ENCODE measurements around the gene TMEM38B. TPM values are rescaled to one million over a fixed set of nuclear protein-coding genes. Genes with fewer than 3 reads are reported as not detected.
"Not testable (repeated sequence)": the region's sequence is repeated elsewhere in the genome, so short reads cannot be mapped to it uniquely, and the experiment has no call there.

Gene TMEM38B
- total RNA-seq, 1 donor from 2014 or later: 144 TPM

DNA sequence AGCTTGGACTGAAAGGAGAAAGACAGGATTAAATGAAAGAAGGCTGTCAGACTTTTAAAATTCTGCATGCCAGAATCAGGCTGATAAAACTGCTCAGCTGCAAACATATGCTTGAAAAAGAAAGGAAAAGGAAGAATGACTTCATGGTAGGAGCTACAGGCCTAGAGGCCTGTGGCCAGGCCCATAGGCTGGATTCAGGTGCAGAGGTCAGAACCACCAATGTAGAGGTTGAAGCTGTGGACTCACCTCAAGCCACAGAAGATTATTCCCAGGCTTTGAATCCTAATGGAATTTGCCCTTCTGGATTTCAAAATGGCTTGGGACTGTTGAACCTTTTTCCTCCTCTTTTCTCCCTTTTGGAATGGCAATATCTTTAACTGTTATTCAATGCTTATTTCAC lies 47.7 kb downstream of the TMEM38B start:
- H3K4me3 ChIP-seq (ENCODE audit: low read length in 3 of 3): no peak overlapping the region
- H3K27me3 ChIP-seq (ENCODE audit: control insufficient read depth in 3 of 3, insufficient read depth in 3 of 3, low read length in 3 of 3): no peaks in the 10 kb centered on the region
- no peak overlapping the region for H3K9ac ChIP-seq (ENCODE audit: low read depth in 1 of 3, low read length in 3 of 3)
- H3K4me1 ChIP-seq (ENCODE audit: control insufficient read depth in 3 of 3, insufficient read depth in 3 of 3, low read length in 3 of 3): no peaks in the 10 kb centered on the region
- no peaks in the 10 kb centered on the region for H3K9me3 ChIP-seq (ENCODE audit: control insufficient read depth in 3 of 3, low read length in 3 of 3)
- peaks cover 4 to 10% (median 7%) of the 10 kb centered on the region in 3 donors for H3K36me3 ChIP-seq (ENCODE audit: control insufficient read depth in 3 of 3, insufficient read depth in 3 of 3, low read length in 3 of 3)
- H3K27ac ChIP-seq (ENCODE audit: low read depth, low read length): no peak overlapping the region

GRCh38 chr9:105747325-105747724 lies 53.0 kb downstream of the TMEM38B start:
- not testable (repeated sequence) for H3K4me3 ChIP-seq (ENCODE audit: low read length in 3 of 3); H3K27me3 ChIP-seq (ENCODE audit: control insufficient read depth in 3 of 3, insufficient read depth in 3 of 3, low read length in 3 of 3); H3K9me3 ChIP-seq (ENCODE audit: control insufficient read depth in 3 of 3, low read length in 3 of 3); H3K9ac ChIP-seq (ENCODE audit: low read depth in 1 of 3, low read length in 3 of 3); H3K4me1 ChIP-seq (ENCODE audit: control insufficient read depth in 3 of 3, insufficient read depth in 3 of 3, low read length in 3 of 3); H3K27ac ChIP-seq (ENCODE audit: low read depth, low read length)
- H3K36me3 ChIP-seq (ENCODE audit: control insufficient read depth in 3 of 3, insufficient read depth in 3 of 3, low read length in 3 of 3): peaks cover 14 to 28% (median 17%) of the 10 kb centered on the region in 3 donors

DNA sequence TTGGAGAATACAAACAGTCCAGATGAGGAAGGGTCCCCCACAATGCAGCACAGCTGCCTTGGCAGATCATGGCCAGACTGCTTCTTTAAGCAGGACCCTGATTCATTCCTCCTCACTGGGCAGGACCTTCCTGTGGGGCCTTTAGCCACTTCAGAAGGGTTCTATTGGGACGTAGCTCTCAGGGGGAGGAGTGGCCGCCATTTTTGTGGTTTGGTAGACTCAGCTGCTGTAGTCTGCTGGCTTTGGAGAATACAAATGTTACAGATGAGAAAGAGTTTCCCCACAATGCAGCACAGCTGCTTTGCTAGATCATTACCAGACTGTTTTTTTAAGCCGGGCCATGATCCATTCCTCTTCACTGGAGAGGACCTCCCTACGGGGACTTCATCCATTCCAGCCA lies 57.4 kb downstream of the TMEM38B start:
- Histone ChIP-seq H3K4me3 (ENCODE audit: low read length in 3 of 3) (no peak overlapping the region), H3K27me3 (ENCODE audit: control insufficient read depth in 3 of 3, insufficient read depth in 3 of 3, low read length in 3 of 3) (no peaks in the 10 kb centered on the region), H3K9ac (ENCODE audit: low read depth in 1 of 3, low read length in 3 of 3) (no peak overlapping the region), H3K4me1 (ENCODE audit: control insufficient read depth in 3 of 3, insufficient read depth in 3 of 3, low read length in 3 of 3) (no peaks in the 10 kb centered on the region), H3K9me3 (ENCODE audit: control insufficient read depth in 3 of 3, low read length in 3 of 3) (no peaks in the 10 kb centered on the region), H3K36me3 (ENCODE audit: control insufficient read depth in 3 of 3, insufficient read depth in 3 of 3, low read length in 3 of 3) (peaks cover 16 to 25% (median 20%) of the 10 kb centered on the region in 3 donors), H3K27ac (ENCODE audit: low read depth, low read length) (no peak overlapping the region)

DNA sequence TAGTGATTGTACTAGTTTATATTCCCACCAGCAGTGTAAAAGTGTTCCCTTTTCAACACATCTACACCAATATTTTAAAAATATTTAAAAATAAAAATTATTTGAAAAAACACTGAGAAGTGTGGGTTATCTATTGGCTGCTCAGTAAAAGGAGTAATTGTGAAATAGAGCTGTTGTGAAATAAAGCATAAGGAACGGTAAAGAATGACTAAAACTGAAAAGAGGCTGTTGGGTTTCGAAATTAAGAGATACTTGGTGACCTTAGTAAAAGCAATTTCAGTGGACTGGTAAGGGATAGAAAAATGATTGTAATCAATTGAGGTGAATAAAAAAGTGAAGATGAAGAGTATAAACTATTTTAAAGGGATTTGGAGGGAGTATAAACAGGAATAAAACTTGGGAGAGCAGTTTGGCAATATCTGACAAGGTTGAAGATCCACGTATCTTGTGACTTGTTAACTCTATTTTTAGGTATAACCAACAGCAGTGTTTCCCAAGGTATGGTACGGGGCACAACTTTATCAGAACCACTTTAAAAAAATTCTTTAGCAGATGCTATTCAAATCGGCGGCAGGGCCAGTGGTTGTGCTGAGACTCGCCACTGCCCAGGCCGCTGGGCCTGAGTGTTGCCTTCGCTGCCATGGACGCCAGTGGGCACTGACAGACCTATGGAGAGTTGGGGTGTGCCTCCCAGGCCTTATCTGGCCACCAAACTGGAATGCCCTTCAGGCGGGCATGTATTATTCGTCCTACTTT lies 63.3 kb downstream of the TMEM38B start:
- Histone ChIP-seq H3K27ac (ENCODE audit: low read depth, low read length) (peak overlapping the region; percentile 11), H3K4me3 (ENCODE audit: low read length in 3 of 3) (no peak overlapping the region), H3K36me3 (ENCODE audit: control insufficient read depth in 3 of 3, insufficient read depth in 3 of 3, low read length in 3 of 3) (peaks cover under 1 to 6% (median 1%) of the 10 kb centered on the region in 3 donors), H3K4me1 (ENCODE audit: control insufficient read depth in 3 of 3, insufficient read depth in 3 of 3, low read length in 3 of 3) (peaks cover 0 to 4% (median 2%) of the 10 kb centered on the region in 3 donors), H3K27me3 (ENCODE audit: control insufficient read depth in 3 of 3, insufficient read depth in 3 of 3, low read length in 3 of 3) (no peaks in the 10 kb centered on the region), H3K9me3 (ENCODE audit: control insufficient read depth in 3 of 3, low read length in 3 of 3) (no peaks in the 10 kb centered on the region), H3K9ac (ENCODE audit: low read depth in 1 of 3, low read length in 3 of 3) (no peak overlapping the region)

- peaks cover 0 to 6% (median 0%) of the 10 kb centered on the region in 3 donors for H3K36me3 ChIP-seq (ENCODE audit: control insufficient read depth in 3 of 3, insufficient read depth in 3 of 3, low read length in 3 of 3)
- H3K4me1 ChIP-seq (ENCODE audit: control insufficient read depth in 3 of 3, insufficient read depth in 3 of 3, low read length in 3 of 3): peaks cover 0 to 4% (median 2%) of the 10 kb centered on the region in 3 donors
- no peak overlapping the region for H3K4me3 ChIP-seq (ENCODE audit: low read length in 3 of 3)
- H3K27me3 ChIP-seq (ENCODE audit: control insufficient read depth in 3 of 3, insufficient read depth in 3 of 3, low read length in 3 of 3): no peaks in the 10 kb centered on the region
- no peak overlapping the region for H3K27ac ChIP-seq (ENCODE audit: low read depth, low read length)
- no peak overlapping the region for H3K9ac ChIP-seq (ENCODE audit: low read depth in 1 of 3, low read length in 3 of 3)
- no peaks in the 10 kb centered on the region for H3K9me3 ChIP-seq (ENCODE audit: control insufficient read depth in 3 of 3, low read length in 3 of 3)
These were observed 65.7 kb downstream of the TMEM38B start for GRCh38 chr9:105760053-105760452.

GRCh38 chr9:105782561-105783494 lies 88.5 kb downstream of the TMEM38B start:
- H3K27me3 ChIP-seq (ENCODE audit: control insufficient read depth in 3 of 3, insufficient read depth in 3 of 3, low read length in 3 of 3); H3K9me3 ChIP-seq (ENCODE audit: control insufficient read depth in 3 of 3, low read length in 3 of 3); H3K36me3 ChIP-seq (ENCODE audit: control insufficient read depth in 3 of 3, insufficient read depth in 3 of 3, low read length in 3 of 3); H3K27ac ChIP-seq (ENCODE audit: low read depth, low read length); H3K9ac ChIP-seq (ENCODE audit: low read depth in 1 of 3, low read length in 3 of 3); H3K4me1 ChIP-seq (ENCODE audit: control insufficient read depth in 3 of 3, insufficient read depth in 3 of 3, low read length in 3 of 3); H3K4me3 ChIP-seq (ENCODE audit: low read length in 3 of 3): not testable (repeated sequence)

DNA sequence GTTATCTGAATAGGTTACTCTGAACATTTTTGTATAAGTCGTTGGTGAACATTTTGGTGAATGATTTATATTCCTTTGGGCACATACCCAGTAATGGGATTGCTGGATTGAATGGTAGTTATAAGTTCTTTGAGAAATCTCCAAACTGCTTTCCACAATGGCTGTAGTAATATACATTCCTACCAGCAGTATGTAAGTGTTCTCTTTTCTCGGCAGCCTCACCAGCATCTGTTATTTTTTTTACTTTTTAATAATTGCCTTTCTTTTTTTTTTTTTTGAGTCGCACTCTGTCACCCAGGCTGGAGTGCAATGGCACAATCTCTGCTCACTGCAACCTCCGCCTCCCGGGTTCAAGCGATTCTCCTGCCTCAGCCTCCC lies 89.1 kb downstream of the TMEM38B start:
- not testable (repeated sequence) for H3K9ac ChIP-seq (ENCODE audit: low read depth in 1 of 3, low read length in 3 of 3); H3K9me3 ChIP-seq (ENCODE audit: control insufficient read depth in 3 of 3, low read length in 3 of 3); H3K27me3 ChIP-seq (ENCODE audit: control insufficient read depth in 3 of 3, insufficient read depth in 3 of 3, low read length in 3 of 3); H3K36me3 ChIP-seq (ENCODE audit: control insufficient read depth in 3 of 3, insufficient read depth in 3 of 3, low read length in 3 of 3); H3K4me1 ChIP-seq (ENCODE audit: control insufficient read depth in 3 of 3, insufficient read depth in 3 of 3, low read length in 3 of 3); H3K27ac ChIP-seq (ENCODE audit: low read depth, low read length); H3K4me3 ChIP-seq (ENCODE audit: low read length in 3 of 3)

DNA sequence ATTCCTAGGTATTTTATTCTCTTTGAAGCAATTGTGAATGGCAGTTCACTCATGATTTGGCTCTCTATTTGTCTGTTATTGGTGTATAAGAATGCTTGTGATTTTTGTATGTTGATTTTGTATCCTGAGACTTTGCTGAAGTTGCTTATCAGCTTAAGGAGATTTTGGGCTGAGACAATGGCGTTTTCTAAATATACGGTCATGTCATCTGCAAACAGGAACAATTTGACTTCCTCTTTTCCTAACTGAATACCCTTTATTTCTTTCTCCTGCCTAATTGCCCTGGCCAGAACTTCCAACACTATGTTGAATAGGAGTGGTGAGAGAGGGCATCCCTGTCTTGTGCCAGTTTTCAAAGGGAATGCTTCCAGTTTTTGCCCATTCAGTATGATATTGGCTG lies 92.5 kb downstream of the TMEM38B start:
- not testable (repeated sequence) for H3K36me3 ChIP-seq (ENCODE audit: control insufficient read depth in 3 of 3, insufficient read depth in 3 of 3, low read length in 3 of 3); H3K4me1 ChIP-seq (ENCODE audit: control insufficient read depth in 3 of 3, insufficient read depth in 3 of 3, low read length in 3 of 3); H3K9ac ChIP-seq (ENCODE audit: low read depth in 1 of 3, low read length in 3 of 3); H3K27ac ChIP-seq (ENCODE audit: low read depth, low read length); H3K9me3 ChIP-seq (ENCODE audit: control insufficient read depth in 3 of 3, low read length in 3 of 3); H3K27me3 ChIP-seq (ENCODE audit: control insufficient read depth in 3 of 3, insufficient read depth in 3 of 3, low read length in 3 of 3); H3K4me3 ChIP-seq (ENCODE audit: low read length in 3 of 3)

- Histone ChIP-seq H3K4me1 (ENCODE audit: control insufficient read depth in 3 of 3, insufficient read depth in 3 of 3, low read length in 3 of 3) (no peaks in the 10 kb centered on the region), H3K27ac (ENCODE audit: low read depth, low read length) (no peak overlapping the region), H3K36me3 (ENCODE audit: control insufficient read depth in 3 of 3, insufficient read depth in 3 of 3, low read length in 3 of 3) (no peaks in the 10 kb centered on the region), H3K9me3 (ENCODE audit: control insufficient read depth in 3 of 3, low read length in 3 of 3) (no peaks in the 10 kb centered on the region), H3K4me3 (ENCODE audit: low read length in 3 of 3) (no peak overlapping the region), H3K27me3 (ENCODE audit: control insufficient read depth in 3 of 3, insufficient read depth in 3 of 3, low read length in 3 of 3) (no peaks in the 10 kb centered on the region), H3K9ac (ENCODE audit: low read depth in 1 of 3, low read length in 3 of 3) (no peak overlapping the region)
These were observed 121.9 kb downstream of the TMEM38B start for GRCh38 chr9:105816202-105816744.

DNA sequence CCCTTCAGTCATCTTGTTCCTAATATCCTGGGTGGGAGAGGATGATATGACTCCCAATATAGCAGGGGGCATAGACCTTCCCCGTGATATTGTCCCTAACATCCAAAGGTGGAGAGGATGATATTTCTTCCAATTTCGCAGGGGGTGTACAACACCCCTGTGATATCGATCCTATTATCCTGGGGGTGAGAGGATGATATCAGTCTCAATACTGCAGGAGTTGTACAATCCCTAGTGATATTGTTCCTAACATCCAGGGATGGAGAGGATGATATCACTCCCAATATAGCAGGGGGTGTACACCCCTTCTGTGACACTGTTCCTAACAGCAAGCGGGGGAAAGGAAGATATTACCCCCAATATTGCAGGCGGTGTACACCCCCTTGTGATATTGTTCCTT lies 122.6 kb downstream of the TMEM38B start:
- Histone ChIP-seq H3K4me1 (ENCODE audit: control insufficient read depth in 3 of 3, insufficient read depth in 3 of 3, low read length in 3 of 3) (no peaks in the 10 kb centered on the region), H3K4me3 (ENCODE audit: low read length in 3 of 3) (no peak overlapping the region), H3K9ac (ENCODE audit: low read depth in 1 of 3, low read length in 3 of 3) (no peak overlapping the region), H3K9me3 (ENCODE audit: control insufficient read depth in 3 of 3, low read length in 3 of 3) (no peaks in the 10 kb centered on the region), H3K36me3 (ENCODE audit: control insufficient read depth in 3 of 3, insufficient read depth in 3 of 3, low read length in 3 of 3) (no peaks in the 10 kb centered on the region), H3K27ac (ENCODE audit: low read depth, low read length) (no peak overlapping the region), H3K27me3 (ENCODE audit: control insufficient read depth in 3 of 3, insufficient read depth in 3 of 3, low read length in 3 of 3) (no peaks in the 10 kb centered on the region)

Data from skeletal muscle tissue (tissue), 4 donors.